MM.1S (cell line): Measurements from ENCODE around the gene FAIM2.

Source experiments
- DNase-seq: peaks from one replicate; pipeline ENCODE4 v3.0.0-alpha.2; 2015
- H2AFZ ChIP-seq: fragments of 300-600 bp; sonication (generic); 2 replicates; pipeline ENCODE4 v1.6.0; 2016; ENCODE audit warnings: antibody characterized with exemption, low read length
- H3F3A ChIP-seq: fragments of 300-600 bp; sonication (generic); 2 replicates; pipeline ENCODE4 v1.6.1; 2016; ENCODE audit warnings: mild to moderate bottlenecking, antibody characterized with exemption, low read length, moderate library complexity, mixed read lengths; ENCODE audit not compliant: insufficient read depth
- H3K27ac ChIP-seq: fragments of 300-600 bp; sonication (generic); 2 replicates; pipeline ENCODE4 v1.5.1; 2016; ENCODE audit warnings: mild to moderate bottlenecking, low read length
- H3K27me3 ChIP-seq: fragments of 300-600 bp; sonication (generic); replicated peaks from 2 replicates; pipeline ENCODE4 v1.6.0; 2016; ENCODE audit warnings: low read length; ENCODE audit not compliant: insufficient read depth
- H3K36me3 ChIP-seq: fragments of 300-600 bp; sonication (generic); replicated peaks from 2 replicates; pipeline ENCODE4 v1.6.1; 2016; ENCODE audit warnings: mild to moderate bottlenecking, low read length, mixed read lengths; ENCODE audit not compliant: insufficient read depth
- H3K4me1 ChIP-seq: fragments of 300-600 bp; sonication (generic); 2 replicates; pipeline ENCODE4 v1.6.1; 2016; ENCODE audit warnings: low read length, mixed read lengths
- H3K4me2 ChIP-seq: fragments of 300-600 bp; sonication (generic); 2 replicates; pipeline ENCODE4 v1.6.0; 2016; ENCODE audit warnings: low read depth, low read length
- H3K4me3 ChIP-seq: fragments of 300-600 bp; sonication (generic); 2 replicates; pipeline ENCODE4 v1.5.1; 2016; ENCODE audit warnings: low read length, mixed read lengths
- H3K79me2 ChIP-seq: fragments of 300-600 bp; sonication (generic); 2 replicates; pipeline ENCODE4 v1.6.1; 2016; ENCODE audit warnings: mixed run types, low read length, mixed read lengths
- H3K9ac ChIP-seq: fragments of 300-600 bp; sonication (generic); 2 replicates; pipeline ENCODE4 v1.6.1; 2016; ENCODE audit warnings: low read length, mixed read lengths
- H3K9me2 ChIP-seq: fragments of 300-600 bp; sonication (generic); replicated peaks from 2 replicates; pipeline ENCODE4 v1.6.1; 2016; ENCODE audit warnings: mild to moderate bottlenecking, low read length, mixed read lengths; ENCODE audit not compliant: insufficient read depth
- H3K9me3 ChIP-seq: fragments of 300-600 bp; sonication (generic); replicated peaks from 2 replicates; pipeline ENCODE4 v1.6.1; 2016; ENCODE audit warnings: mild to moderate bottlenecking, low read length, mixed read lengths; ENCODE audit not compliant: insufficient read depth
- H4K20me1 ChIP-seq: fragments of 300-600 bp; sonication (generic); 2 replicates; pipeline ENCODE4 v1.6.1; 2016; ENCODE audit warnings: mild to moderate bottlenecking, low read length, moderate library complexity, mixed read lengths; ENCODE audit not compliant: insufficient read depth
- EZH2 ChIP-seq: fragments of 300-600 bp; sonication (generic); optimal IDR thresholded peaks from 2 replicates; pipeline ENCODE3; 2017; ENCODE audit warnings: low read depth, mild to moderate bottlenecking, antibody characterized with exemption, low read length, mixed read lengths
- EZH2phosphoT487 ChIP-seq: fragments of 300-600 bp; sonication (generic); IDR thresholded peaks from 2 replicates; pipeline ENCODE4 v1.6.1; 2018; ENCODE audit warnings: antibody characterized with exemption, low read length
- TF ChIP-seq, protein P1 (sequence below): fragments of 300-600 bp; sonication (generic); IDR thresholded peaks from 2 replicates; pipeline ENCODE4 v1.5.1; 2016; ENCODE audit warnings: antibody characterized with exemption, low read length, mixed read lengths

Gene FAIM2

DNA sequence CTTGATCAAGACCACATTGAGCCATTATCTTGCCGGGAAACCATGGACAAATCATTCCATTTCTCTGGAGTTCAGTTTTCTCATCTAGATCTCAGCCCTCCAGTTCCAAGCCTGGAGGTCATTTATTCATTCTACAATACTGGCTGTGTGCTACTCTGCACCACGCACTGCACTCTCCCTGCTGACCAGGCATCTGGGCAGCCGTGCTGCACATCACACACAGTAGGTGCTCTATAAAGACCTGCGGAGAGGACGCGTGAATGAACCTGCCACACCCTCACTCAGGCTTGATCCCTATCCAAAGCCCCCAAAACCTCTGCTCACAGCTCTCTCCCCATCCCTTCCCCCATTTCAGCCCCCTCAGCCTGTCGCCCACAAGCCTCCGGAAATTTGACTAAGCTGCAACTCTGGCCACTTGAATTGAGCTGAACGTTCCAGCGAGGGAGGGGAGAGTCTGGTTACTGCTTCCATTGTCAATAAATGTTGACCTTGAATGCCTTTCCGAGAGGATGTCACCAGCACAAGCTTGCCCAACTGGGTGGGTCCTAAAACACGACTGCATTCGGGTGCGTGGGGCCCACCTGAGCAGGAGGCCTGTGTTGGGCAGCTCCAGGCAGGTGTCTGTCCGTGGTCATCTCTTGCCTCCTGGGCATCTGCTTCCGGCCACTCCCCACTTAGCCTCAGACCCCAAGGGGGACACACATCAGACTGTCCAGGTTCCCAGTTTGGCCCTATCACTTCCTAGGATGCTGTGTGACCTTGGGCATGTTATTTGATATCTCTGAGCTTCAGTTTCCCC, 17.8 kb downstream of the FAIM2 start:
- Histone ChIP-seq H3K4me1 (no peaks in the 10 kb centered on the region), H2AFZ (no peak overlapping the region), H4K20me1 (no peaks in the 10 kb centered on the region), H3K4me3 (no peak overlapping the region), H3K36me3 (no peaks in the 10 kb centered on the region), H3K9ac (no peak overlapping the region), H3K27ac (no peak overlapping the region), H3K9me3 (no peaks in the 10 kb centered on the region), H3K9me2 (no peaks in the 10 kb centered on the region), H3K79me2 (no peaks in the 10 kb centered on the region), H3K27me3 (peaks cover 37% of the 10 kb centered on the region), H3F3A (no peaks in the 10 kb centered on the region), H3K4me2 (no peak overlapping the region)
- no peak for DNase-seq
- TF ChIP-seq, protein P1, sequence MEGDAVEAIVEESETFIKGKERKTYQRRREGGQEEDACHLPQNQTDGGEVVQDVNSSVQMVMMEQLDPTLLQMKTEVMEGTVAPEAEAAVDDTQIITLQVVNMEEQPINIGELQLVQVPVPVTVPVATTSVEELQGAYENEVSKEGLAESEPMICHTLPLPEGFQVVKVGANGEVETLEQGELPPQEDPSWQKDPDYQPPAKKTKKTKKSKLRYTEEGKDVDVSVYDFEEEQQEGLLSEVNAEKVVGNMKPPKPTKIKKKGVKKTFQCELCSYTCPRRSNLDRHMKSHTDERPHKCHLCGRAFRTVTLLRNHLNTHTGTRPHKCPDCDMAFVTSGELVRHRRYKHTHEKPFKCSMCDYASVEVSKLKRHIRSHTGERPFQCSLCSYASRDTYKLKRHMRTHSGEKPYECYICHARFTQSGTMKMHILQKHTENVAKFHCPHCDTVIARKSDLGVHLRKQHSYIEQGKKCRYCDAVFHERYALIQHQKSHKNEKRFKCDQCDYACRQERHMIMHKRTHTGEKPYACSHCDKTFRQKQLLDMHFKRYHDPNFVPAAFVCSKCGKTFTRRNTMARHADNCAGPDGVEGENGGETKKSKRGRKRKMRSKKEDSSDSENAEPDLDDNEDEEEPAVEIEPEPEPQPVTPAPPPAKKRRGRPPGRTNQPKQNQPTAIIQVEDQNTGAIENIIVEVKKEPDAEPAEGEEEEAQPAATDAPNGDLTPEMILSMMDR, result no peak
- TF ChIP-seq EZH2, result no peak
- no peak for TF ChIP-seq EZH2phosphoT487

DNA sequence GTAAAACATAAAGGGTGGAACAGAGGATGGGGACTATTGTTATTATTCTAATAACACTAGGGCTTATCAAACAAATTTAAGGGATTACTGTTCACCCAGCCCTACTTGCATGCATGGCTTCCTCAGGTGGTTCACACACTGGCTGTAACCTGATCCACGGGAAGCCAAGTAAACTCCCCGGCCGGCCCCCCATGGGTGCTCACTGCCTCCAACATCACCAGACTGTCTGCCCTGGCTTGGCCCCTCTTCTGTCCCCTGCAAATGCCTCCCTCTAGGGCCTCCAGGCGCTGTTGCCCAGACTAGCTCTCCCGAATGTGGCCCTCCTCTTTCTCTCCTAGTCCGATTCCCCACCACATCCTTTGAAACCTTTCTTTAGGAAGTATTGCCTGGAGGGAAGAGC, 18.6 kb downstream of the FAIM2 start:
- Histone ChIP-seq H3K27ac (no peak overlapping the region), H4K20me1 (no peaks in the 10 kb centered on the region), H3F3A (no peaks in the 10 kb centered on the region), H3K4me3 (no peak overlapping the region), H2AFZ (no peak overlapping the region), H3K79me2 (no peaks in the 10 kb centered on the region), H3K4me1 (no peaks in the 10 kb centered on the region), H3K4me2 (no peak overlapping the region), H3K27me3 (peaks cover 37% of the 10 kb centered on the region), H3K9ac (no peak overlapping the region), H3K36me3 (no peaks in the 10 kb centered on the region), H3K9me3 (no peaks in the 10 kb centered on the region), H3K9me2 (no peaks in the 10 kb centered on the region)
- no peak for DNase-seq
- TF ChIP-seq EZH2phosphoT487 (no peak), EZH2 (no peak)
- TF ChIP-seq, protein P1, result no peak

DNA sequence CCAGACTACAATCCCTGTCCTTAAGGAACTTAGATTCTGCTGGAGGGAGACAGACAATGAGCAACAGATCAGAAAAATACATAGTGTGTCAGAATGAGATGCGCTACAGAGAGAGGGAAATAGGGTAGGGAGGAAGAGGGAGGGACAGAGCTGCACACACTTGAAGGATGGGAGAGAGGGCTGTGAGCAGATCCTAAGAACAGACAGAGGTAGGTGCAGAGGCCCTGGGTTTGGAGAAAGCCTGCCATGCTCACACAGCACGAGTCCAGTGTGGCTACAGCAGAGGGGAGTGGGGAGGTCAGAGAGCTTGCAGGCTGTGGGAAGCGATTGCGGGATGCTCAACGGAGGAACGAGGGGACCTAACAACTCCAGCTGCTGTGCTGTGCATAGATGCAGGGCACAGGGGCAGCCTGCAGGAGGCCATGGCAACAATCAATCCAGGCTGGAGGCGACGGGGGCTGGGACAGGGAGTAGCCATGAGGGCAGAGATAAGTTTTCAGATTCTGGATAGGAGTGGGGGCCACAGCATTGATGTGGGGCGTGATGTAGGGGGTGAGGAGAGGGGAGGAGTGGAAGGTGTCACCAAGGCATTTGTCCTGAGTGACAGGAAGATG, 20.7 kb downstream of the FAIM2 start:
- Histone ChIP-seq H3K9me2 (no peaks in the 10 kb centered on the region), H3K27me3 (peaks cover 37% of the 10 kb centered on the region), H3F3A (no peaks in the 10 kb centered on the region), H3K9me3 (no peaks in the 10 kb centered on the region), H4K20me1 (no peaks in the 10 kb centered on the region), H2AFZ (no peak overlapping the region), H3K27ac (no peak overlapping the region), H3K4me2 (no peak overlapping the region), H3K9ac (no peak overlapping the region), H3K4me3 (no peak overlapping the region), H3K36me3 (no peaks in the 10 kb centered on the region), H3K79me2 (no peaks in the 10 kb centered on the region), H3K4me1 (no peaks in the 10 kb centered on the region)
- DNase-seq, result no peak
- no peak for TF ChIP-seq EZH2
- TF ChIP-seq, protein P1, result no peak
- TF ChIP-seq EZH2phosphoT487, result no peak
